HEK293 (cell line): Measurements from ENCODE around the gene FEZF1.

Experiments
- CTCF ChIA-PET: fragments of 350-600 bp; formaldehyde crosslinking; extraction: SDS; loops from one replicate; lab custom pipeline; 2021; ENCODE audit warnings: antibody characterized with exemption; lab: Yijun Ruan, JAX
- POLR2A ChIA-PET: fragments of 300-600 bp; formaldehyde crosslinking; extraction: SDS; loops from one replicate; lab custom pipeline; 2020; ENCODE audit warnings: antibody characterized with exemption, inconsistent platforms; lab: Yijun Ruan, JAX
- H3K27ac ChIP-seq: fragments of 200-500 bp; sonication (Bioruptor generic); 2 replicates; pipeline ENCODE4 v1.5.1; 2014; ENCODE audit warnings: low read depth, low read length, control low read depth, inconsistent platforms; ENCODE audit errors: extremely low read depth
- H3K36me3 ChIP-seq, 2 experiments: fragments of 200-500 bp in 1 of 2; sonication (Bioruptor generic) in 1 of 2; 1 replicate in 1 of 2; 2 replicates in 1 of 2; pipeline ENCODE4 v1.5.1; 2014 to 2017; ENCODE audit warnings: inconsistent platforms in 2 of 2, low read length in 2 of 2; ENCODE audit not compliant: control insufficient read depth in 2 of 2, insufficient read depth in 1 of 2
- H3K4me1 ChIP-seq: fragments of 200-500 bp; sonication (Bioruptor generic); 2 replicates; pipeline ENCODE4 v1.5.1; 2014; ENCODE audit warnings: mild to moderate bottlenecking, low read length, inconsistent platforms; ENCODE audit not compliant: control insufficient read depth, insufficient read depth
- H3K4me3 ChIP-seq: 2 replicates; pipeline ENCODE4 v1.5.1; 2011; ENCODE audit warnings: low read depth, mild to moderate bottlenecking, control low read depth, low read length, moderate library complexity
- H3K9me3 ChIP-seq: fragments of 200-500 bp; sonication (Bioruptor generic); 2 replicates; pipeline ENCODE4 v1.5.1; 2014; ENCODE audit warnings: low read depth, low read length, inconsistent platforms; ENCODE audit not compliant: control insufficient read depth, insufficient read depth
- AEBP2 ChIP-seq: fragments of 450-650 bp; formaldehyde crosslinking; IDR thresholded peaks from 2 replicates; pipeline ENCODE4 v1.5.1; 2016; ENCODE audit warnings: missing biosample characterization, missing genetic modification characterization, borderline replicate concordance
- BCL11A ChIP-seq: fragments of 450-650 bp; formaldehyde crosslinking; IDR thresholded peaks from 2 replicates; pipeline ENCODE4 v1.5.1; 2016; ENCODE audit warnings: low read depth, missing biosample characterization, missing genetic modification characterization
- KLF1 ChIP-seq: fragments of 450-650 bp; formaldehyde crosslinking; IDR thresholded peaks from 2 replicates; pipeline ENCODE4 v1.5.1; 2016; ENCODE audit warnings: missing biosample characterization, missing genetic modification characterization
- KLF10 ChIP-seq: fragments of 450-650 bp; IDR thresholded peaks from 2 replicates; pipeline ENCODE4 v1.5.1; 2018; ENCODE audit warnings: missing biosample characterization, mild to moderate bottlenecking, missing genetic modification characterization
- KLF8 ChIP-seq: fragments of 450-650 bp; formaldehyde crosslinking; IDR thresholded peaks from 2 replicates; pipeline ENCODE4 v1.5.1; 2016; ENCODE audit warnings: missing biosample characterization, missing genetic modification characterization
- ZBTB6 ChIP-seq: fragments of 450-650 bp; formaldehyde crosslinking; IDR thresholded peaks from 2 replicates; pipeline ENCODE4 v1.5.1; 2017; ENCODE audit warnings: missing biosample characterization, missing genetic modification characterization
- ZNF121 ChIP-seq: fragments of 450-650 bp; formaldehyde crosslinking; IDR thresholded peaks from 2 replicates; pipeline ENCODE4 v1.5.1; 2016; ENCODE audit warnings: missing biosample characterization, missing genetic modification characterization
- ZNF140 ChIP-seq: fragments of 450-650 bp; formaldehyde crosslinking; IDR thresholded peaks from 2 replicates; pipeline ENCODE4 v1.5.1; 2016; ENCODE audit warnings: missing biosample characterization, missing genetic modification characterization
- ZNF350 ChIP-seq: fragments of 450-650 bp; formaldehyde crosslinking; IDR thresholded peaks from 2 replicates; pipeline ENCODE4 v1.5.0; 2017; ENCODE audit warnings: missing biosample characterization, mild to moderate bottlenecking, missing genetic modification characterization
- ZNF37A ChIP-seq: fragments of 450-650 bp; IDR thresholded peaks from 2 replicates; pipeline ENCODE4 v1.5.1; 2018; ENCODE audit warnings: missing biosample characterization, missing genetic modification characterization
- ZNF670 ChIP-seq: fragments of 450-650 bp; formaldehyde crosslinking; IDR thresholded peaks from 2 replicates; pipeline ENCODE4 v1.5.1; 2016; ENCODE audit warnings: missing biosample characterization, missing genetic modification characterization, low read depth
- ZNF707 ChIP-seq: fragments of 450-650 bp; formaldehyde crosslinking; IDR thresholded peaks from 2 replicates; pipeline ENCODE4 v1.5.1; 2016; ENCODE audit warnings: missing biosample characterization, missing genetic modification characterization

The FEZF1 gene

GRCh38 chr7:122300956-122301833 is 3.4 kb downstream of the FEZF1 start:
- Histone ChIP-seq H3K27ac (no peak overlapping the region), H3K9me3 (no peaks in the 10 kb centered on the region), H3K36me3 (no peaks in the 10 kb centered on the region), H3K4me3 (no peak overlapping the region), H3K4me1 (no peaks in the 10 kb centered on the region)
- ChIA-PET CTCF (interaction anchor here (0.6 kb wide), 1 partner anchor 220 kb away, joined by 4 read pairs; no protein-coding TSS in a partner anchor), POLR2A (no interaction called here)
- TF ChIP-seq ZNF121 (no peak), KLF10 (tag by site-specific recombination) (no peak), KLF8 (tag by site-specific recombination) (no peak), ZNF140 (tag by site-specific recombination) (no peak), ZBTB6 (tag by site-specific recombination) (no peak)

GRCh38 chr7:122300211-122300932 is 4.2 kb downstream of the FEZF1 start:
- Histone ChIP-seq H3K4me3 (no peak overlapping the region), H3K9me3 (no peaks in the 10 kb centered on the region), H3K4me1 (no peaks in the 10 kb centered on the region), H3K27ac (no peak overlapping the region), H3K36me3 (no peaks in the 10 kb centered on the region)
- TF ChIP-seq KLF1 (tag by site-specific recombination) (no peak), BCL11A (no peak), ZNF670 (tag by site-specific recombination) (no peak)
- POLR2A ChIA-PET: no interaction called here
- CTCF ChIA-PET: no interaction called here

GRCh38 chr7:122299624-122300210 is 4.8 kb downstream of the FEZF1 start:
- no peaks in the 10 kb centered on the region for H3K4me1 ChIP-seq
- H3K36me3 ChIP-seq: no peaks in the 10 kb centered on the region
- CTCF ChIA-PET: interaction anchor here (0.6 kb wide), 1 partner anchor 27 kb away, joined by 3 read pairs; no protein-coding TSS in a partner anchor
- H3K9me3 ChIP-seq: no peaks in the 10 kb centered on the region
- no peak overlapping the region for H3K27ac ChIP-seq
- no peak overlapping the region for H3K4me3 ChIP-seq
- TF ChIP-seq AEBP2 (tag by site-specific recombination) (no peak), KLF1 (tag by site-specific recombination) (no peak), ZNF350 (tag by site-specific recombination) (no peak)
- TF ChIP-seq, all 188 proteins: peak for 0
- POLR2A ChIA-PET: interaction anchor here (0.6 kb wide), 1 partner anchor 128 kb away, joined by 3 read pairs; no protein-coding TSS in a partner anchor

GRCh38 chr7:122298618-122299017 is 5.9 kb downstream of the FEZF1 start:
- no peaks in the 10 kb centered on the region for H3K9me3 ChIP-seq
- H3K4me1 ChIP-seq: no peaks in the 10 kb centered on the region
- no peak overlapping the region for H3K4me3 ChIP-seq
- POLR2A ChIA-PET: no interaction called here
- H3K27ac ChIP-seq: no peak overlapping the region
- CTCF ChIA-PET: interaction anchor here (1.3 to 1.6 kb wide), 2 partner anchors 206 to 230 kb away, joined by 3 to 5 read pairs; no protein-coding TSS in a partner anchor
- TF ChIP-seq ZNF37A (tag by site-specific recombination): no peak
- TF ChIP-seq ZNF707 (tag by site-specific recombination): no peak
- no peaks in the 10 kb centered on the region for H3K36me3 ChIP-seq
